MM.1S (cell line): ENCODE measurements around the gene CD209.

Experiments used
- DNase-seq: peaks from one replicate; pipeline ENCODE4 v3.0.0-alpha.2; 2015
- H2AFZ ChIP-seq: fragments of 300-600 bp; sonication (generic); 2 replicates; pipeline ENCODE4 v1.6.0; 2016; ENCODE audit warnings: antibody characterized with exemption, low read length
- H3F3A ChIP-seq: fragments of 300-600 bp; sonication (generic); 2 replicates; pipeline ENCODE4 v1.6.1; 2016; ENCODE audit warnings: mild to moderate bottlenecking, antibody characterized with exemption, low read length, moderate library complexity, mixed read lengths; ENCODE audit not compliant: insufficient read depth
- H3K27ac ChIP-seq: fragments of 300-600 bp; sonication (generic); 2 replicates; pipeline ENCODE4 v1.5.1; 2016; ENCODE audit warnings: mild to moderate bottlenecking, low read length
- H3K27me3 ChIP-seq: fragments of 300-600 bp; sonication (generic); replicated peaks from 2 replicates; pipeline ENCODE4 v1.6.0; 2016; ENCODE audit warnings: low read length; ENCODE audit not compliant: insufficient read depth
- H3K36me3 ChIP-seq: fragments of 300-600 bp; sonication (generic); replicated peaks from 2 replicates; pipeline ENCODE4 v1.6.1; 2016; ENCODE audit warnings: mild to moderate bottlenecking, low read length, mixed read lengths; ENCODE audit not compliant: insufficient read depth
- H3K4me1 ChIP-seq: fragments of 300-600 bp; sonication (generic); 2 replicates; pipeline ENCODE4 v1.6.1; 2016; ENCODE audit warnings: low read length, mixed read lengths
- H3K4me2 ChIP-seq: fragments of 300-600 bp; sonication (generic); 2 replicates; pipeline ENCODE4 v1.6.0; 2016; ENCODE audit warnings: low read depth, low read length
- H3K4me3 ChIP-seq: fragments of 300-600 bp; sonication (generic); 2 replicates; pipeline ENCODE4 v1.5.1; 2016; ENCODE audit warnings: low read length, mixed read lengths
- H3K79me2 ChIP-seq: fragments of 300-600 bp; sonication (generic); 2 replicates; pipeline ENCODE4 v1.6.1; 2016; ENCODE audit warnings: mixed run types, low read length, mixed read lengths
- H3K9ac ChIP-seq: fragments of 300-600 bp; sonication (generic); 2 replicates; pipeline ENCODE4 v1.6.1; 2016; ENCODE audit warnings: low read length, mixed read lengths
- H3K9me2 ChIP-seq: fragments of 300-600 bp; sonication (generic); replicated peaks from 2 replicates; pipeline ENCODE4 v1.6.1; 2016; ENCODE audit warnings: mild to moderate bottlenecking, low read length, mixed read lengths; ENCODE audit not compliant: insufficient read depth
- H3K9me3 ChIP-seq: fragments of 300-600 bp; sonication (generic); replicated peaks from 2 replicates; pipeline ENCODE4 v1.6.1; 2016; ENCODE audit warnings: mild to moderate bottlenecking, low read length, mixed read lengths; ENCODE audit not compliant: insufficient read depth
- H4K20me1 ChIP-seq: fragments of 300-600 bp; sonication (generic); 2 replicates; pipeline ENCODE4 v1.6.1; 2016; ENCODE audit warnings: mild to moderate bottlenecking, low read length, moderate library complexity, mixed read lengths; ENCODE audit not compliant: insufficient read depth
- EZH2 ChIP-seq: fragments of 300-600 bp; sonication (generic); optimal IDR thresholded peaks from 2 replicates; pipeline ENCODE3; 2017; ENCODE audit warnings: low read depth, mild to moderate bottlenecking, antibody characterized with exemption, low read length, mixed read lengths
- EZH2phosphoT487 ChIP-seq: fragments of 300-600 bp; sonication (generic); IDR thresholded peaks from 2 replicates; pipeline ENCODE4 v1.6.1; 2018; ENCODE audit warnings: antibody characterized with exemption, low read length
- TF ChIP-seq, protein P1 (sequence below): fragments of 300-600 bp; sonication (generic); IDR thresholded peaks from 2 replicates; pipeline ENCODE4 v1.5.1; 2016; ENCODE audit warnings: antibody characterized with exemption, low read length, mixed read lengths

The CD209 gene

DNA sequence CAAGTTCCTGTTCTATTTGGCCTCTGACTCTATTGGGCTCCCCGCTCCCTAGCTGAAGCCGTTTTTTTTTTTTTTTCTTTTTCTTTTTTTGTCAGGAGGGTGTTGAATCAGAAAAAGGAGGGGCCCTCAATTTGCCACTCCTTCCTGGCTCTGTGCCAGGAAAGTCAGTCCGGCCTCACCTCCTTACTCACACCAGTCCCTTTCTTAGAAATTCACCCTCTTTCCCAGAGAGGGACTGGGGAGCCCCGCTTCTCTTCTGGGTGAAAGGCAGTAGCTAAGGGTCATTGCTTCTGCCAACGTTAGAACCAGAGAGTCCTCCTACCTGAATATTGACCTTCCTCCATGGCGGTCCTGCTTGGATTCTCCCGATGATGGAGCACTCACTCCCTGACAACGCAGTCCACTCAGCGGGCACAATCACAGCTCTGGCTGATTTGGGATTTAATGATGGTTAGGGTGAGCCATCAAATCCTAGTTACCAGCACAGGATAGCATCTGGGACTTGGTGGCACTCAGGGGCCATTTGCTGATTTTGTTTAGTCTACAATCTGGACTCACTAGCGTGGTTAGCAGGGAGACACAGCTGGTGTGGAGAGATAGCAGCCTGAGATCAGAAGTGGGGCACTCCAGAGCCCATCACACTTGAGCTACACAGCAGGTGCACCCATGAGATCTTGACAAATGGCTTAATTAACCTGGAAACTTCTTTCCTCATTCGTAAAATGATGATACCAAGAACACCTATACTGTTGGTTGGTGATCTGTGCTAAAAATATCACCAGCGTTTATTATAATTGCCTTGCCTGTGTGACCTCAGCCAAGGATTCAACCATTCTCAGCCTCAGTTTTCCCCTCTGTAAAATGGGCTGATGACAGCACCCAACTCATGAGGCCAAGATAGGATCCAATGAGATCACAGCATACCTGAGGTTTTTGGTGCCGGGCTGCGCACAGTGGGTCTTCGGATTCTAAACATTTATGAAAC is 47.6 kb downstream of the CD209 start:
- H3K9ac ChIP-seq: no peak overlapping the region
- H3F3A ChIP-seq: no peaks in the 10 kb centered on the region
- H3K79me2 ChIP-seq: no peaks in the 10 kb centered on the region
- H3K4me2 ChIP-seq: no peak overlapping the region
- no peaks in the 10 kb centered on the region for H3K4me1 ChIP-seq
- no peak overlapping the region for H3K4me3 ChIP-seq
- H3K36me3 ChIP-seq: no peaks in the 10 kb centered on the region
- H2AFZ ChIP-seq: no peak overlapping the region
- H3K9me3 ChIP-seq: no peaks in the 10 kb centered on the region
- H3K27ac ChIP-seq: no peak overlapping the region
- H4K20me1 ChIP-seq: no peaks in the 10 kb centered on the region
- no peaks in the 10 kb centered on the region for H3K9me2 ChIP-seq
- TF ChIP-seq EZH2phosphoT487 (no peak), EZH2 (no peak)
- TF ChIP-seq, protein P1, sequence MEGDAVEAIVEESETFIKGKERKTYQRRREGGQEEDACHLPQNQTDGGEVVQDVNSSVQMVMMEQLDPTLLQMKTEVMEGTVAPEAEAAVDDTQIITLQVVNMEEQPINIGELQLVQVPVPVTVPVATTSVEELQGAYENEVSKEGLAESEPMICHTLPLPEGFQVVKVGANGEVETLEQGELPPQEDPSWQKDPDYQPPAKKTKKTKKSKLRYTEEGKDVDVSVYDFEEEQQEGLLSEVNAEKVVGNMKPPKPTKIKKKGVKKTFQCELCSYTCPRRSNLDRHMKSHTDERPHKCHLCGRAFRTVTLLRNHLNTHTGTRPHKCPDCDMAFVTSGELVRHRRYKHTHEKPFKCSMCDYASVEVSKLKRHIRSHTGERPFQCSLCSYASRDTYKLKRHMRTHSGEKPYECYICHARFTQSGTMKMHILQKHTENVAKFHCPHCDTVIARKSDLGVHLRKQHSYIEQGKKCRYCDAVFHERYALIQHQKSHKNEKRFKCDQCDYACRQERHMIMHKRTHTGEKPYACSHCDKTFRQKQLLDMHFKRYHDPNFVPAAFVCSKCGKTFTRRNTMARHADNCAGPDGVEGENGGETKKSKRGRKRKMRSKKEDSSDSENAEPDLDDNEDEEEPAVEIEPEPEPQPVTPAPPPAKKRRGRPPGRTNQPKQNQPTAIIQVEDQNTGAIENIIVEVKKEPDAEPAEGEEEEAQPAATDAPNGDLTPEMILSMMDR: no peak
- peaks cover 89% of the 10 kb centered on the region for H3K27me3 ChIP-seq
- no peak for DNase-seq

DNA sequence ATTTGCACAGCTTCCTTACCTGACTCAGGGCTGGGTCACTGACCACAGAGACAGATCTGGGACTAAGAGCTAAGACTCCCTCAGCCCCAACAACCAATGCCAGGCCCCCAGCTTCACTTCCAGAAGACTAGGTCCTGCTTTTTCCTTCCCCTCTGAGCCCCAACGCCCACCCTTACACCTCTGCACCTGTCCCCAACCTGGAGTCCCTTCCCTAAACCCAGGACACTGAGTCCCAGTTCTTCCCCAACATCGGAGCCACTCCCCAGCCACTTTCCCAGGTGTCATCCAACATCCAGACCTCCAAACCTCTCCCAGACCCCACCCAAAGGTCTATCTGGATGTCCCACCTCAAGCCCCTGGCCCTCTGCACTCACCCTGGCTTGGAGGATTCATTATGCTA is 48.3 kb downstream of the CD209 start:
- no peak overlapping the region for H2AFZ ChIP-seq
- no peak overlapping the region for H3K9ac ChIP-seq
- H3K4me3 ChIP-seq: no peak overlapping the region
- H3K27me3 ChIP-seq: peaks cover 89% of the 10 kb centered on the region
- DNase-seq: no peak
- no peak overlapping the region for H3K4me2 ChIP-seq
- no peaks in the 10 kb centered on the region for H3K36me3 ChIP-seq
- H3K9me3 ChIP-seq: no peaks in the 10 kb centered on the region
- H3K79me2 ChIP-seq: no peaks in the 10 kb centered on the region
- no peaks in the 10 kb centered on the region for H3F3A ChIP-seq
- H3K27ac ChIP-seq: no peak overlapping the region
- no peaks in the 10 kb centered on the region for H3K4me1 ChIP-seq
- no peaks in the 10 kb centered on the region for H4K20me1 ChIP-seq
- no peaks in the 10 kb centered on the region for H3K9me2 ChIP-seq
- TF ChIP-seq, protein P1: no peak

DNA sequence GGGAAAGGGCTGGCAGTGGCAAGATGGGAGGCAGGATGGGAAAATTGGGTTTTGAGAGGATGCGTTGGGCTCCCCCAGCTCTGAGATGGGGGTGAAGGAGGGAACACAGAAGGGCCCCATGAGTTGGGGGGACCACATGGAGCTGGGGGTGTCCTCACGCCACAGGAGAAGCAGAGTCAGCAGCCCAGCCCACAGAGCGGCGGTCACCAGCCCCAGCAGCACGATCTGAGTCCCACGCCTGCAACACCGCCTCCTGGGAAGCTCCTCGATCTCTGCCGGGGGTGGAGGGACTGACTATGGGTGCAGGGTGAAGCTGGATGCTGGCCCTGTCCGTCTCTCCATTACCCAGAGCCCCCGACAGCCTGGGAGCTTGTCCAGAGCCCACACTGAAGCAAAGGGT is 48.8 kb downstream of the CD209 start:
- H3K4me2 ChIP-seq: no peak overlapping the region
- H4K20me1 ChIP-seq: no peaks in the 10 kb centered on the region

More for the DNA sequence above, 48.8 kb downstream of the CD209 start:
- H3K79me2 ChIP-seq: no peaks in the 10 kb centered on the region
- H2AFZ ChIP-seq: no peak overlapping the region
- no peaks in the 10 kb centered on the region for H3K4me1 ChIP-seq
- no peaks in the 10 kb centered on the region for H3K9me2 ChIP-seq
- H3K9ac ChIP-seq: no peak overlapping the region
- H3F3A ChIP-seq: no peaks in the 10 kb centered on the region
- TF ChIP-seq EZH2phosphoT487: no peak
- TF ChIP-seq, protein P1: no peak
- TF ChIP-seq EZH2: no peak
- peaks cover 87% of the 10 kb centered on the region for H3K27me3 ChIP-seq
- no peaks in the 10 kb centered on the region for H3K9me3 ChIP-seq
- H3K36me3 ChIP-seq: no peaks in the 10 kb centered on the region
- H3K4me3 ChIP-seq: no peak overlapping the region
- no peak overlapping the region for H3K27ac ChIP-seq
- no peak for DNase-seq
